GM19463 (cell line): ENCODE data around the gene MRPL28.
"Not testable (repeated sequence)": the region's sequence is repeated elsewhere in the genome, so short reads cannot be mapped to it uniquely, and the experiment has no call there.

Source experiments
- ATAC-seq: cut with Tn5 transposase; IDR thresholded peaks from one replicate; pipeline ENCODE4 v1.9.1; 2021; ENCODE audit warnings: mild to moderate bottlenecking, moderate library complexity; ENCODE audit not compliant: unreplicated experiment

Gene MRPL28

DNA sequence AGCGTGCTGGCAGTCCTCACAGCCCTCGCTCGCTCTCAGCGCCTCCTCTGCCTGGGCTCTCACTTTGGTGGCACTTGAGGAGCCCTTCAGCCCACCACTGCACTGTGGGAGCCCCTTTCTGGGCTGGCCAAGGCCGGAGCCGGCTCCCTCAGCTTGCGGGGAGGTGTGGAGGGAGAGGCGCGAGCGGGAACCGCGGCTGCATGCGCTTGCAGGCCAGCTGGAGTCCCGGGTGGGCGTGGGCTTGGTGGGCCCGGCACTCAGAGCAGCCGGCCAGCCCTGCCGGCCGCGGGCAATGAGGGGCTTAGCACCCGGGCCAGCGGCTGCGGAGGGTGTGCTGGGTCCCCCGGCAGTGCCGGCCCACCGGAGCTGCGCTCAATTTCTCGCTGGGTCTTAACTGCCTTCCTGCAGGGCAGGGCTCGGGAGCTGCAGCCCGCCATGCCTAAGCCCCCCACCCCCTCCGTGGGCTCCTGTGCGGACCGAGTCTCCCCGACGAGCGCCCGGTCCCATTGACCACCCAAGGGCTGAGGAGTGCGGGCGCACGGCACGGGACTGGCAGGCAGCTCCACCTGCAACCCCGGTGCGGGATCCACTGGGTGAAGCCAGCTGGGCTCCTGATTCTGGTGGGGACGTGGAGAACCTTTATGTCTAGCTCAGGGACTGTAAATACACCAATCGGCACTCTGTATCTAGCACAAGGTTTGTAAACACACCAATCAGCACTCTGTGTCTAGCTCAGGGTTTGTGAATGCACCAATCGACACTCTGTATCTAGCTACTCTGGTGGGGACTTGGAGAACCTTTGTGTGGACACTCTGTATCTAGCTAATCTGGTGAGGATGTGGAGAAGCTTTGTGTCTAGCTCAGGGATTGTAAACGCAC, 29.0 kb downstream of the MRPL28 start:
- not testable (repeated sequence) for ATAC-seq

DNA sequence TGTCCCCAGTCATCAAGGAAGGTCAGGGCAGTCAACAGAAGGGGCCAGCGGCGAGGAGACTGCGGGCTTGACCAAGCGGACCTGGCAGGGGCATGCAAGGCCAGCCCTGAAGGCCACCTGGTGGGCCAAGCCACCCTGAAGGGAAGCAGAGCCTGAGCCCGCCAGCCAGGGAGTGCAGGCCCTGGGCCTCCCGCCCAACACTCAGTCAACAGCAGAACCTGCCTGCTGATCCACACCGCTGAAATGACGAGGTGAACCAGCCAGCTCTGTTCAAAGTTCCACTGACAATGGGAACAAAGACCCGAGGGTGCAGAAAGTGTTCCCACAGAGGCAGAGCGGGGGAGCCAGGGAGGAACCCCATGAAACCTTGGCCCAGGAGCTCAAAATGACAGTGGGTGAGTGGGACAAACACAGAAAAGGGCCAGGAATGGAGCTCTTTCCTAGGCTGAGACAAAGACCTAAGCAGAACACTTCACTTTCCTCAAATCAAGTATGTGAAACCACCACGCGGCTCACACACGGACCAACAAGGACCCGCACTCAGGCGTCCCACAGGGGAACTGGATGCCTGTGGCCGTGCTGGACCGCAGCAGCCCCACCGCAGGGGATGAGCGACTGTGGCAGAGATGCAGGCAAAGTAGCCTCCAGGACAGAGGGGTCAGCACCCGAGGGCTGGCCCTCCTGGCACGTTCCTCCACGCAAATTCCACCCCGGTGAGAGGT, 29.8 kb downstream of the MRPL28 start:
- no peak for ATAC-seq

DNA sequence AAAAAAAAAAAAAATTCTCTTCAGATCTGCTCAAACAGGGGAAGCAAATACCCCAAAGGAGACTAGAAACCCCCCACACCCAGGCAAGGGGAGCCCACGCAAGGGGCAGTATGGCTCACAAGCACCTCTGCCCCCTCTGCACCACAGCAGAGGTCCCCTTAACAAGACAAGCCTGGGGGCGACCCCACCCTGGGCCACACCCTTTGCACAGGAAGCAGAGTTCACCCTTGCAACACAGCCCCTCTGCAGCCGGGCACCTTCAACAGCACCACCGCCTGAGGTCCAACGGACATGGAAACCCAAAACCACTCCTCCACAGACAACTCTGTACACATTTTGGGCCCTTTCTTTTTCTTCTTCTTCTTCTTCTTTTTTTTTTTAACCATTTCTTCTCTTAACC, 30.7 kb downstream of the MRPL28 start:
- no peak for ATAC-seq

DNA sequence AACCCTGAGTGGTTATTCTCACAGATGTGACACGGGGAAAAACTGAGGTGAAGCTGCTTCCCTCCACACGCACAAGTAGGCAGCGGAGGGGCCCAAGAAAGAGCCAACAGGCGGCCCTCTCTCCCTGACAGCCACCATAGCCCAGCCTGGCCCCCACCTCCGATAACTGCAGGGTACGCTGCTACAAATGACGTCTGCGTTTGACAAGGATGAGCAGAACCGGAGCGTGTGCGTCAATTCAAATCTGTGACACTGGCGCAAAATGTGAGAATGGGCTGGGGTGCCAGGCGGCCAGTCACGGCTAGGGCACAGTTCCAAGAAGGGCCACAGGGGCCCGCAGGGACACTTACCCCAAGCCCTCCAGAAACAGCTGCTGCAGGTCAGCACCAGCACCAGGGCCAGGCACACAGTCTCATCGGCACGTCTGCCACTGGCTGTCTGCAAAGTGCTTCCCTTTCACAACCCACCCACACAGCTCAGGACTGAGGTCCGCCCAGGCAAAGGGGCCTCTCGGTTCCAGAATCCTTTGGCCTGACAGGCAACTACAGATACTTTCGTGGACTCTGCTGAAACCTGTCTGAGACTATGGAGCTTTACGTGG, 32.3 kb downstream of the MRPL28 start:
- ATAC-seq: no peak

DNA sequence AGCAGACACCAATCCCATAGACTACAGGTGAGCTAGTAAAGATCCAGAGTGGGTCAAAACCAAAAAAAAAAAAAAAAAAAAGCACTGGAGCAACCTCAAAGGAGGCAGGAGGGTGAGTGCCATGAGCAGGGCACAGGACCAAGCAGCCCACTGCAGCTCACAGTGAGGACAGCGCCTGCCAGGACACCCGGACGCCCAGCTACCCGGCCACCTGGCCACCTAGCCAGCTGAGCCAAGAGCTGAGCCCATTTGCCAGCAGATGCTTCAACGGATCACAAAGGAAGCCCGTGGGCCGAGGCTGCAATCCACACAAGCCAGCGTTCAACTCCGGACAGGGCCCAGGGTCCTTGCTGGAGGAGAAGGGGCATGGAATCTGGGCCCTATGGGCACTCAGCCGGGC, 32.9 kb downstream of the MRPL28 start:
- no peak for ATAC-seq

DNA sequence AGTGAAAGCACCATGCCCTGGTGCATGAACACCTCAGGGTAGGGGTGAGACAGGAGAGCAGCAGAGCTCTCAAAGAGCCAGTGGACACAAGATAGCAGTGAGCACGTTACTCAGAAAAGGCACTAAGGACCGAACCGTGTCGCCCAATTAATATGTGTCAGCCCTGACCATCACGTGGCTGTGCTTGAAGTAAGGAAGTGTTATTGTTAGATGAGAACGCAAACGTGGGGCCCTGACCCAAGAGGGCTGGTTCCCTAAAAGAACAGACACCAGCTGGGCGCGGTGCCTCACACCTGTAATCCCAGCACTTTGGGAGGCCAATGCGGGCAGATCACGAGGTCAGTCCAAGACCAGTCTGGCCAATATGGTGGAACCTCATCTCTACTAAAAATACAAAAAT, 34.1 kb downstream of the MRPL28 start:
- ATAC-seq: no peak

DNA sequence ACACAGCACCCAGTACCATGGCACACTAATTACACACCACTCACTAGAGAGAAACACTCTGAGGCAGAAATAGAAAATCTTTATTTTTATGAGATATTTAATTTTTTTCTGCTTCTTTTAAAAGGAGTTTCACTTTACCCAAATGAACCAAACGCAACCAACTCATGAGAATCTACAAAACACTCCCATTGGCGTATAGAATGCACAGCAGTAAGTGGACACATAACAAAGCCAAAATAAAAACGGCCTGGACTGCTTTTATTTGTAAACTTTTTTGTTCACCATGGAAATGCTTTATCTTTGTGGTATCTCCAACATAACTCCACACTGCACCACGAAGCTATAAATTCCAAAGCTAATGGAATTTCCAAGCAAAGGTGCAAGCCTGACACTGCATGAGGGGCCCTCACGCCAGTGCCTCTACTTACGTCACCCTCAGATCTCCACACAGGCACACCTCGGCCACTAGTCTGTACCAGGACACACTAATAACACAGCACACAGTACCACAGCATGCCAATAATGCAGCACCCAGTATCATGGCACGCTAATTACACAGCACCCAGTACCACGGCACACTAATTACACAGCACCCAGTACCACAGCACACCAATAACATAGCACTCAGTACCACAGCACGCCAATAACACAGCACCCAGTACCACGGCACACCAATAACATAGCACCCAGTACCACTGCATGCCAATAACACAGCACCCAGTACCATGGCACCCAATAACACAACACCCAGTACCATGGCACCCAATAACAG, 35.3 kb downstream of the MRPL28 start:
- ATAC-seq: not testable (repeated sequence)

DNA sequence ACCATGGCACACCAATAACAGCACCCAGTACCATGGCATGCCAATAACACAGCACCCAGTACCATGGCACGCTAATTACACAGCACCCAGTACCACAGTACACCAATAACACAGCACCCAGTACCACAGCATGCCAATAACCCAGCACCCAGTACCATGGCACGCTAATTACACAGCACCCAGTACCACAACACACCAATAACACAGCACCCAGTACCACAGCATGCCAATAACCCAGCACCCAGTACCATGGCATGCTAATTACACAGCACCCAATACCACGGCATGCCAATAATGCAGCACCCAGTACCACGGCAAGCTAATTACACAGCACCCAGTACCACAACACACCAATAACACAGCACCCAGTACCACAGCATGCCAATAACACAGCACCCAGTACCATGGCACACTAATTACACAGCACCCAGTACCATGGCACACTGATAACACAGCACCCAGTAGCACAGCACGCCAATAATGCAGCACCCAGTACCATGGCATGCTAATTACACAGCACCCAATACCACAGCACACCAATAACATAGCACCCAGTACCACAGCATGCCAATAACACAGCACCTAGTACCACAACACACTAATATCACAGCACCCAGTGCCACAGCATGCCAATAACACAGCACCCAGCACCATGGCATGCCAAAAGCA, 36.0 kb downstream of the MRPL28 start:
- not testable (repeated sequence) for ATAC-seq

DNA sequence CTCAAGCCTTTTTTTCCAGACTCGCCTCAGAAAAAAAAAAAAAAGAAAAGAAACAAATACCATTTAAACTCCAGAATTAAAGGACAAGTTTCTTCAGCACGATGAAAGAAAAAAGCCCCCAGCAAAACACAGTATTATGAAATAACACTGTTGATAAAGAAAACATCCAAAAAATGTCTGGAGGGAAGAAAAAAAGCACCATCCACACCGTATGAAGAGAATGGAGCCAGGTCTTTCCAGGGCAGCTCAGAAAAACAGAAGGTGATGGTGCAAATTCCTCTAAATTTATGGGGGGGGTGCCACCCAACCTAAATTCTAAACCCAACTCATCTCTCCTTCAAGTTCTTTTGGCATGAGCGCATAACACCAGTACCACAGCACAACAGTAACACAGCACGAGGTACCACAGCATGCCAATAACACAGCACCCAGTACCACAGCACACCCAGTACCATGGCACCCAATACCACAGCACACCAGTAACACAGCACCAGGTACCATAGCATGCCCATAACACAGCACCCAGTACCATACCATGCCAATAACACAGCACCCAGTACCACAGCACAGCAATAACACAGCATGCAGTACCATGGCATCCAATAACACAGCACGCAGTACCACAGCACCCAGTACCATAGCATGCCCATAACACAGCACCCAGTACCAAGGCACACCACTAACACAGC, 36.8 kb downstream of the MRPL28 start:
- ATAC-seq: no peak

DNA sequence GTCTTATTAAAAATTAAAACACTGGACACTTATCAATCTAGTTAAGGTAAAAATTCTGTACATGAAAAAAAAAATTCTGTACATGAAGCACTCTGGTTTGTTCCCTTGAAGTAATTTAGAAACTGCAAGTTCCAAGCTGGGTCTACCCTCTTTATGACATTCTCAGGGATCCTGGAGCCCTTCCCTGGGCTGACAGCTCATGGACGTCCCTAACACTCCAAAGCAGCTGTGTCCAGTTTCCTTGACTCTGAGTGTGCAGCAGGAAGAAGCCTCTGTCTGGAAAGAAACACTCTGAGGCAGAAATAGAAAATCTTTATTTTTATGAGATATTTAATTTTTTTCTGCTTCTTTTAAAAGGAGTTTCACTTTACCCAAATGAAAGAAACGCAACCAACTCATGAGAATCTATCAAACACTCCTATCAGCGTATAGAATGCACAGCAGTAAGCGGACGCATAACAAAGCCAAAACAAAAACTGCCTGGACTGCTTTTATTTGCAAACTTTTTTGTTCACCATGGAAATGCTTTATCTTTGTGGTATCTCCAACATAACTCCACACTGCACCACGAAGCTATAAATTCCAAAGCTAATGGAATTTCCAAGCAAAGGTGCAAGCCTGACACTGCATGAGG, 39.0 kb downstream of the MRPL28 start:
- not testable (repeated sequence) for ATAC-seq

DNA sequence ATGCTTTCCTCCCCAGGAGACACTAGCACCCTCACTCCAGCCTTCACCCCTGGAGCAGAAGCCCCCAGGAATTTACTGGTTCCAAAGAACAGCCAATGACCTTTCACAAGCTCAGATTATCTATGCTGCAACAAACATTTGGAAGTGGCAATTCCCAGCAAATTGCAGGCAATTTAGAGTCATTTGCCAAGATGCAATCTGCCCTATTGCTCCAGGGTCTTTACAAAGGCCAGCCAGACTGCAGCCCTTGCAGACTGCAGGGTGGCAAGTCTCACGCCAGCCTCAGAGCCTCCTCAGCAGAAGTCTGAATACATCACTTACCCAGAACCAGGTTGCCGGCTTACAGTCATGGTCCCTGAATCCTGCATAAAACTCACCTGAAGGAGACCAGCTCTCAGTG, 39.6 kb downstream of the MRPL28 start:
- ATAC-seq: no peak

DNA sequence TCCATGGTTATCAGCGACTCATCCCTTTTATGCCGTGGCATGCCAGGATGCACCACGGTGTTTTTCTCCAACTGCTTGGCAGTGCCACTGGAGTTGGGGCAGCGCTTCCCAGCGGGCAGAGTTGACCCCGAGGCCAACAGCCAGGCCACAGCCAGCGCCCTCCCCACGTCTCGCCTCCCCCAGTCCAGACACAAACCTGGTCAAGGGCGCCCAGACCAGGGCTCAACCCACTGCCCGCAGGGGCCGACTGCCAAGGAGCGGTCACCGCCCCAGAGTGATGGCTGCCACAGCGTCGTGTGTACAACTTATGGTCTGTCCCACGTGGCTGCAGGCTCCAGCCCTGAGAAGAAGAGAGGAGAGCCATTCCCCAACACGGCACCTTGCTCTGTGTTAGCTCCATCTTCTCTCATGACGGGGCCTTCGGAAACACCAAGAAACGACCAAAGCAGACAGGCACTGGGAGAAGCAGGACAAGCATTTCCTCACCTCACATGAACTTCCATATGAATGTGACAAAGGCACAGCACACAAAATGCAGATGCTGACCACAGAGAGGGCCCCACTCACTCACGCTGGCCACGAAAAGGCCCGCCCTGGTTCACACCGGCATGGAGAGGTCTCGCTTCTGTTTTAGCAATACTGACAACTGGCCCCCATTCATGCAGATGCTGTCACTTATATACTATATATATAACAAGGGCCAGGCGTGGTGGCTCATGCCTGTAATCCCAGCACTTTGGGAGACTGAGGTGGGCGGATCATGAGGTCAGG, 44.8 kb downstream of the MRPL28 start:
- no peak for ATAC-seq

DNA sequence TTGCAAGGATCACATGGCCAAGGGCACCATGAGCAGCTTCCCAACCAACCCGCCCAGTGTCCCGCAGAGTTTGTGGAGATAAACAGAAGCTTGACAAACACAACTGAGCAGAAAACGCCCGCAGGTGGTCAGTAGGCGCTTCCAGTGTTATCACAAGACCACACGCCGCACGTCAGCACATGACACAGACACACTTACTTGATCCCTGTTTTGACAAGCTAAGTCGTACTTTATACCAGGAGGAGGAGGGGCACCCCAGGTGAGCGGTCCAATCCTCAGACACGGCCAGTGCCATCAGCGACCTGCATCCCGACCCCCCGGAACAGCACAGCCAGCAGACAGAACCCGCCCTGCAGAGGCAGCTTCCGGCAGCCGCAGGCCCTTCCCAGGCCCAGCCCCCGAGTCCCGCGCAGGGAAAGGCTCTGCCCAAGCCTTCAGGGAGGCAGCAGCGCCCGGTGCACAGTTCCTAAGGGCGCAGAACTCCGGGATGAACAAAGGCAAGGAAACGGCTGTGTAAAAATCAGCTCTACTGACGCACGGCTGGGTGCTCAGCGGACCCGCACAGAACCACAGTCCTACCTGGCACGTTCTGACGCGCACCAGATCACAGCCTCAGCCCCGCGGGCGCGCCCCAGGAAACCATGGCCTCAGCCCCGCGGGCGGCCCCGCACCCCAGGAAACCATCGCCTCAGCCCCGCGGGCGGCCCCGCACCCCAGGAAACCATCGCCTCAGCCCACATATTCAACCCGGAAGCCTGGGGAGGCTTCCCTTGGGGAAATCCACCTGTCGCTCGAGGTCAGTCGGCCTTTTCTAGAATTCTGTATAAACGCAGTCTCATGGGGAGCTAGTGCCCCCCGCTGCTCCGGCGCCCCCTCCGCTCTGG, 45.6 kb downstream of the MRPL28 start:
- ATAC-seq: no peak

DNA sequence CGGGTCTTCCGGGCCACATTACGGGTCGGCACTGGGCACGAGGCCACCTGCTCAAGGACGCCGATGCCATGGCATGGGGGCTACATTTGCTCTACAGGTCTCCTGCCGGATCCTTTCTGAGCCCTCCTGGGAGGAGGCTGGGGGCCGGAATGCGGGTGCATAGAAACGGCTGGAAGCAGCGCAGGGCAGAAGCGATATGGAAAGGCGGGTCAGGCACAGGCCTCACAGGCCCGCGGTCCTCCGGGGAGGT, 46.2 kb downstream of the MRPL28 start:
- ATAC-seq: no peak

DNA sequence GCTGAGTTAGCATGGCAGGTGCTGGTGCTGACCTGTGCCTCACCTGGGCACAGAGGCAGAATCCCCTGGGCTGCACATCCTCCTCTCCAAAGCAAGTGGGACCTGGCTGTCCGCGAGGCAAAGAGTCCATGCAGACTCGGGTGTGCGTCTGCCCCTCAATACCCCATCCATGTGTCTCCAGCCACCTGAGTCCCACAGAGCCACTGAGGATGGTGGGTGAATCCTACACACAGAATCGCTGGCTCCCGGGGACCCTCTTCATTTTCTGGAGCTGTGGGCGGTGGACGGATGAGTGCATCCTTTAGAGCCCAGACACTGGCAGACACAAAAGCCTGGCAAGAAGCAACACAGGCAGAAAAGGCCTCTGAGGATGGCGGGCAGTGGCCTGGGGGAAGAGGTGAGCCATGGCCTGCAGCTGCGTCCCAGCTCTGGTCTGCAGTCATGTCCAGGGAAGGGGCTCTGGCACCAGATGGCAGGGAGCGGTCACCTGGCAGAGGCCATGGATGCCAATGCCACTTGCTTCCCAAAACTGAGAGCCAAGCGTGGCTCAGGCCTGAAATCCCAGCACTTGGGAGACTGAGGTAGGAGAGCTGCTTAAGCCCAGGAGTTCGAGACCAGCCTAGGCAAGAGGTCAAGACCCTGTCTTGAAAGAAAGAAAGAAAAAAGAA, 47.7 kb downstream of the MRPL28 start:
- ATAC-seq: no peak

DNA sequence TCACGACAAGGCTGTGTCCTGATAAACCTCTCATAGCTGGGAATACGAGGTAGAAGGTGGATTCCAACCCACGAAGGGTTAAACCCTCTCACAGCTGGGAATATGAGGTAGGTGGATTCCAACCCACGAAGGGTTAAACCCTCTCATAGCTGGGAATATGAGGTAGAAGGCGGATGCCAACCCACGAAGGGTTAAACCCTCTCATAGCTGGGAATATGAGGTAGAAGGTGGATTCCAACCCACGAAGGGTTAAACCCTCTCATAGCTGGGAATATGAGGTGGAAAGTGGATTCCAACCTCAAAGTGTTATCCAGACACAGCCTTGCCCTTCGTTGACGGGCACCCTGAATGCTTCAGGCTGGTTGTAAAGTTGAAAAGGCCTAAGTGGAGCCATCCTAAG, 48.8 kb downstream of the MRPL28 start:
- ATAC-seq: no peak

DNA sequence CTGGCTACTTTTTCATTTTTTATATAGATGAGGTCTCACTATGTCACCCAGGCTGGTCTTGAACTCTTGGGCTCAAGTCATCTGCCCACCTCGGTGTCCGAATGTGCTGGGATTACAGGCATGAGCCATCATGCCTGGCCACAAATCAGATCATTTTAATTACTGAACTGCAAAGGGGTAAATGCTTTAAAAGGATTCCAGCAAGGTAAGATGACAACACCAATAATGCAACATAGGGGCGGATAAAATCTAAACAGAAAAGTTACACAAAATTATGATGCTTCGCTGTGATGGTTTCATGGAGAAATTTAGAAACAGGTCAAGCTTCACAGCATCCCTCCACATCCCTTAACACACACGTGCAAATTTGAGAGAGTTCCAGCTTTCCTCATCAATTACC, 50.1 kb downstream of the MRPL28 start:
- no peak for ATAC-seq

DNA sequence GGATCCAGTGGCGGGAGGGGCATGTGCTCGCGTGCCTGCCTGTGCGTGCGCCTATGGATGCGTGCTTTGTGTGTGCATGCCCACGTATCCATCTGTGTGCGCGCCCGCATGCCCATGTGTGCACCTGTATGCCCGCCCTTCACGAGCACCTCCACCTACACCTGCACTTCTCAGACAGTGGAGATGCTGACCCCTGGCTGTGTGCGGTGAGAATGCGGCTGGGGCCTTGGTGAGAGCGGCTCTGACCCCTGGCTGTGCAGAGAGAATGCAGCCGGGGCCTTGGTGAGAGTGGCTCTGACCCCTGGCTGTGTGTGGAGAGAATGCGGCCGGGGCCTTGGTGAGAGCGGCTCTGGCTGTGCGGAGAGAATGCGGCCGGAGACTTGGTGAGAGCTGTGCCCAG, 51.7 kb downstream of the MRPL28 start:
- no peak for ATAC-seq
